GM23338 (cell line): ENCODE measurements around the gene KDM6B. TPM values are rescaled to one million over a fixed set of nuclear protein-coding genes. Genes with fewer than 3 reads are reported as not detected.

Experiments
- ATAC-seq: fragments of 200-7000 bp; cut with Tn5 transposase; 3 replicates; pipeline ENCODE4 v1.9.1; 2020
- DNase-seq: peaks from one replicate; pipeline ENCODE4 v3.0.0-alpha.2; 2015; ENCODE audit warnings: low spot score
- H2AFZ ChIP-seq: fragments of 200-600 bp; sonication (generic); 2 replicates; pipeline ENCODE4 v1.8.0; 2016; ENCODE audit warnings: antibody characterized with exemption, mild to moderate bottlenecking, moderate library complexity
- H3F3A ChIP-seq: fragments of 200-600 bp; sonication (generic); replicated peaks from 2 replicates; pipeline ENCODE4 v1.8.0; 2017; ENCODE audit warnings: antibody characterized with exemption, mixed run types, low read depth
- H3K27ac ChIP-seq: fragments of 200-600 bp; sonication (generic); 2 replicates; pipeline ENCODE4 v1.6.1; 2016; ENCODE audit warnings: low read depth
- H3K27me3 ChIP-seq: fragments of 200-600 bp; sonication (generic); 2 replicates; pipeline ENCODE4 v1.8.0; 2016; ENCODE audit warnings: mild to moderate bottlenecking, mixed run types, moderate library complexity; ENCODE audit not compliant: insufficient read depth
- H3K36me3 ChIP-seq: fragments of 200-600 bp; sonication (generic); 2 replicates; pipeline ENCODE4 v1.8.0; 2016; ENCODE audit warnings: mild to moderate bottlenecking; ENCODE audit not compliant: insufficient read depth
- H3K4me1 ChIP-seq: fragments of 200-600 bp; sonication (generic); 2 replicates; pipeline ENCODE4 v1.8.0; 2016; ENCODE audit warnings: mild to moderate bottlenecking, moderate library complexity; ENCODE audit not compliant: insufficient read depth
- H3K4me2 ChIP-seq: fragments of 200-600 bp; sonication (generic); 2 replicates; pipeline ENCODE4 v1.7.1; 2017; ENCODE audit warnings: mixed run types
- H3K4me3 ChIP-seq: fragments of 200-600 bp; sonication (generic); 2 replicates; pipeline ENCODE4 v1.6.1; 2016; ENCODE audit warnings: mixed run types
- H3K79me2 ChIP-seq: fragments of 200-600 bp; sonication (generic); replicated peaks from 2 replicates; pipeline ENCODE4 v1.8.0; 2017; ENCODE audit warnings: mild to moderate bottlenecking; ENCODE audit not compliant: insufficient read depth
- H3K9me2 ChIP-seq: fragments of 200-600 bp; sonication (generic); 2 replicates; pipeline ENCODE4 v1.8.0; 2017; ENCODE audit not compliant: insufficient read depth
- H4K20me1 ChIP-seq: fragments of 200-600 bp; sonication (generic); replicated peaks from 2 replicates; pipeline ENCODE4 v1.8.0; 2017; ENCODE audit warnings: mild to moderate bottlenecking; ENCODE audit not compliant: insufficient read depth
- H3K27ac Mint-ChIP-seq: 2 replicates; pipeline ENCODE4 v1.8.0; 2020; ENCODE audit warnings: inconsistent platforms, mild to moderate bottlenecking, moderate library complexity, mixed read lengths
- H3K27me3 Mint-ChIP-seq: 3 replicates; pipeline ENCODE4 v1.8.0; 2022; ENCODE audit warnings: low read depth, mild to moderate bottlenecking, moderate library complexity, mixed read lengths, inconsistent platforms; ENCODE audit not compliant: insufficient read depth, poor library complexity
- H3K36me3 Mint-ChIP-seq: 3 replicates; pipeline ENCODE4 v1.8.0; 2021; ENCODE audit warnings: low read depth, mild to moderate bottlenecking, inconsistent platforms, moderate library complexity, mixed read lengths
- H3K4me1 Mint-ChIP-seq: 3 replicates; pipeline ENCODE4 v1.8.0; 2020; ENCODE audit warnings: mild to moderate bottlenecking, inconsistent platforms, mixed read lengths
- H3K4me3 Mint-ChIP-seq: 3 replicates; pipeline ENCODE4 v1.8.0; 2021; ENCODE audit warnings: moderate library complexity, mild to moderate bottlenecking, inconsistent platforms, mixed read lengths
- H3K9me3 Mint-ChIP-seq: 3 replicates; pipeline ENCODE4 v1.8.0; 2020; ENCODE audit warnings: moderate library complexity, mild to moderate bottlenecking, inconsistent platforms, mixed read lengths
- CREB1 ChIP-seq: fragments of 250-450 bp; sonication (Bioruptor Pico); IDR thresholded peaks from 2 replicates; pipeline ENCODE4 v1.5.0; 2020; ENCODE audit warnings: low read depth, mild to moderate bottlenecking, moderate library complexity
- EZH2 ChIP-seq: fragments of 200-600 bp; sonication (generic); IDR thresholded peaks from one replicate; pipeline ENCODE4 v1.8.0; 2017; ENCODE audit warnings: antibody characterized with exemption, mild to moderate bottlenecking, low read depth; ENCODE audit not compliant: unreplicated experiment
- EZH2phosphoT487 ChIP-seq: fragments of 200-600 bp; sonication (generic); IDR thresholded peaks from one replicate; pipeline ENCODE4 v1.8.1; 2018; ENCODE audit warnings: antibody characterized with exemption; ENCODE audit not compliant: unreplicated experiment
- JUNB ChIP-seq: IDR thresholded peaks from one replicate; pipeline ENCODE4 v1.6.1; 2016; ENCODE audit warnings: antibody characterized with exemption; ENCODE audit not compliant: unreplicated experiment
- NANOG ChIP-seq: IDR thresholded peaks from 2 replicates; pipeline ENCODE4 v1.6.1; 2016; ENCODE audit warnings: antibody characterized with exemption, borderline replicate concordance
- POLR2AphosphoS5 ChIP-seq: IDR thresholded peaks from 2 replicates; pipeline ENCODE4 v1.6.1; 2016; ENCODE audit warnings: antibody characterized with exemption, low read depth
- STAT1 ChIP-seq: IDR thresholded peaks from one replicate; pipeline ENCODE4 v1.6.1; 2016; ENCODE audit warnings: antibody characterized with exemption; ENCODE audit not compliant: unreplicated experiment
- ZNF114 ChIP-seq: fragments of 250-450 bp; sonication (Bioruptor Pico); IDR thresholded peaks from 2 replicates; pipeline ENCODE4 v1.5.0; 2020; ENCODE audit warnings: mild to moderate bottlenecking, moderate library complexity
- ZNF331 ChIP-seq: fragments of 250-450 bp; sonication (Bioruptor Pico); IDR thresholded peaks from 2 replicates; pipeline ENCODE4 v1.5.0; 2020; ENCODE audit warnings: low read depth, mild to moderate bottlenecking, moderate library complexity
- polyA plus RNA-seq: library from polyadenylated mRNA; unstranded; fragments of >200 nt; fragmentation: Nextera tagmentation; extraction: Ambion mirVana; gene quantifications from 2 replicates; pipeline ENCODE4 v1.2.1, GENCODE V29; 2016
- total RNA-seq: library from RNA; depleted of rRNA; stranded (reverse); fragments of >200 nt; shearing (Covaris generic); gene quantifications from 2 replicates; pipeline ENCODE4 v1.2.3, GENCODE V29; 2014
- TF ChIP-seq, protein P1 (sequence below): IDR thresholded peaks from 2 replicates; pipeline ENCODE4 v1.6.1; 2016; ENCODE audit warnings: antibody characterized with exemption
- TF ChIP-seq, protein P2 (sequence below), 2 experiments: fragments of 200-600 bp in 1 of 2; sonication (generic) in 1 of 2; conservative IDR thresholded peaks; 2 replicates each; pipeline versions ENCODE4 v1.5.1 to v1.6.1; 2016 to 2017; ENCODE audit warnings: antibody characterized with exemption in 2 of 2, low read depth in 2 of 2, mild to moderate bottlenecking in 2 of 2, moderate library complexity in 1 of 2
- TF ChIP-seq, protein P3 (sequence below): fragments of 250-450 bp; sonication (Bioruptor Pico); IDR thresholded peaks from 2 replicates; pipeline ENCODE4 v1.5.0; 2020; ENCODE audit warnings: mild to moderate bottlenecking, moderate library complexity
- TF ChIP-seq, protein P4 (sequence below): IDR thresholded peaks from one replicate; pipeline ENCODE4 v1.6.1; 2018; ENCODE audit warnings: antibody characterized with exemption; ENCODE audit not compliant: unreplicated experiment

The KDM6B gene
- total and polyA plus RNA-seq, 2 experiments from 2014 or later: 1.1 to 1.4 TPM

DNA sequence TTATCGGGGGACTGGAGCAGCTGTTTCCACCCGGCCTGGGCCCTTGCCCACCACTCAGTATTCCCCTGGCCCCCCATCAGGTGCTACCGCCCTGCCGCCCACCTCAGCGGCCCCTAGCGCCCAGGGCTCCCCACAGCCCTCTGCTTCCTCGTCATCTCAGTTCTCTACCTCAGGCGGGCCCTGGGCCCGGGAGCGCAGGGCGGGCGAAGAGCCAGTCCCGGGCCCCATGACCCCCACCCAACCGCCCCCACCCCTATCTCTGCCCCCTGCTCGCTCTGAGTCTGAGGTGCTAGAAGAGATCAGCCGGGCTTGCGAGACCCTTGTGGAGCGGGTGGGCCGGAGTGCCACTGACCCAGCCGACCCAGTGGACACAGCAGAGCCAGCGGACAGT lies 14.7 kb downstream of the KDM6B start:
- H3K27ac Mint-ChIP-seq: no peak overlapping the region
- Histone ChIP-seq H3K9me2 (no peaks in the 10 kb centered on the region), H3K27ac (no peak overlapping the region), H3K79me2 (no peaks in the 10 kb centered on the region), H2AFZ (no peak overlapping the region), H3K36me3 (no peaks in the 10 kb centered on the region), H4K20me1 (no peaks in the 10 kb centered on the region; the same call in 1 of the 2 replicates), H3K4me3 (no peak overlapping the region), H3F3A (0 out of 2 replicates have a peak, but pooled peaks cover 7% of the 10 kb centered on the region), H3K27me3 (peaks cover 83% of the 10 kb centered on the region), H3K4me1 (peaks cover 13% of the 10 kb centered on the region; the same call in 1 of the 2 replicates), H3K4me2 (no peak overlapping the region)
- ATAC-seq (no peak), DNase-seq (no peak)
- H3K27me3 Mint-ChIP-seq: peaks cover 40% of the 10 kb centered on the region
- H3K4me1 Mint-ChIP-seq: peaks cover 23% of the 10 kb centered on the region
- no peak overlapping the region for H3K4me3 Mint-ChIP-seq
- no peaks in the 10 kb centered on the region; the same call in 2 of the 3 replicates for H3K9me3 Mint-ChIP-seq
- TF ChIP-seq ZNF331 (CRISPR knock-in tag) (no peak), ZNF114 (CRISPR knock-in tag) (no peak), POLR2AphosphoS5 (no peak), CREB1 (CRISPR knock-in tag) (no peak), JUNB (no peak), STAT1 (no peak), NANOG (no peak), EZH2phosphoT487 (no peak), EZH2 (no peak)
- TF ChIP-seq, protein P1, sequence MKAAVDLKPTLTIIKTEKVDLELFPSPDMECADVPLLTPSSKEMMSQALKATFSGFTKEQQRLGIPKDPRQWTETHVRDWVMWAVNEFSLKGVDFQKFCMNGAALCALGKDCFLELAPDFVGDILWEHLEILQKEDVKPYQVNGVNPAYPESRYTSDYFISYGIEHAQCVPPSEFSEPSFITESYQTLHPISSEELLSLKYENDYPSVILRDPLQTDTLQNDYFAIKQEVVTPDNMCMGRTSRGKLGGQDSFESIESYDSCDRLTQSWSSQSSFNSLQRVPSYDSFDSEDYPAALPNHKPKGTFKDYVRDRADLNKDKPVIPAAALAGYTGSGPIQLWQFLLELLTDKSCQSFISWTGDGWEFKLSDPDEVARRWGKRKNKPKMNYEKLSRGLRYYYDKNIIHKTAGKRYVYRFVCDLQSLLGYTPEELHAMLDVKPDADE: no peak
- TF ChIP-seq, protein P2, sequence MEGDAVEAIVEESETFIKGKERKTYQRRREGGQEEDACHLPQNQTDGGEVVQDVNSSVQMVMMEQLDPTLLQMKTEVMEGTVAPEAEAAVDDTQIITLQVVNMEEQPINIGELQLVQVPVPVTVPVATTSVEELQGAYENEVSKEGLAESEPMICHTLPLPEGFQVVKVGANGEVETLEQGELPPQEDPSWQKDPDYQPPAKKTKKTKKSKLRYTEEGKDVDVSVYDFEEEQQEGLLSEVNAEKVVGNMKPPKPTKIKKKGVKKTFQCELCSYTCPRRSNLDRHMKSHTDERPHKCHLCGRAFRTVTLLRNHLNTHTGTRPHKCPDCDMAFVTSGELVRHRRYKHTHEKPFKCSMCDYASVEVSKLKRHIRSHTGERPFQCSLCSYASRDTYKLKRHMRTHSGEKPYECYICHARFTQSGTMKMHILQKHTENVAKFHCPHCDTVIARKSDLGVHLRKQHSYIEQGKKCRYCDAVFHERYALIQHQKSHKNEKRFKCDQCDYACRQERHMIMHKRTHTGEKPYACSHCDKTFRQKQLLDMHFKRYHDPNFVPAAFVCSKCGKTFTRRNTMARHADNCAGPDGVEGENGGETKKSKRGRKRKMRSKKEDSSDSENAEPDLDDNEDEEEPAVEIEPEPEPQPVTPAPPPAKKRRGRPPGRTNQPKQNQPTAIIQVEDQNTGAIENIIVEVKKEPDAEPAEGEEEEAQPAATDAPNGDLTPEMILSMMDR (conservative IDR thresholded peaks at IDR 0.05; ENCODE audit: low read depth in 2 of 2): no peak
- TF ChIP-seq, protein P3, sequence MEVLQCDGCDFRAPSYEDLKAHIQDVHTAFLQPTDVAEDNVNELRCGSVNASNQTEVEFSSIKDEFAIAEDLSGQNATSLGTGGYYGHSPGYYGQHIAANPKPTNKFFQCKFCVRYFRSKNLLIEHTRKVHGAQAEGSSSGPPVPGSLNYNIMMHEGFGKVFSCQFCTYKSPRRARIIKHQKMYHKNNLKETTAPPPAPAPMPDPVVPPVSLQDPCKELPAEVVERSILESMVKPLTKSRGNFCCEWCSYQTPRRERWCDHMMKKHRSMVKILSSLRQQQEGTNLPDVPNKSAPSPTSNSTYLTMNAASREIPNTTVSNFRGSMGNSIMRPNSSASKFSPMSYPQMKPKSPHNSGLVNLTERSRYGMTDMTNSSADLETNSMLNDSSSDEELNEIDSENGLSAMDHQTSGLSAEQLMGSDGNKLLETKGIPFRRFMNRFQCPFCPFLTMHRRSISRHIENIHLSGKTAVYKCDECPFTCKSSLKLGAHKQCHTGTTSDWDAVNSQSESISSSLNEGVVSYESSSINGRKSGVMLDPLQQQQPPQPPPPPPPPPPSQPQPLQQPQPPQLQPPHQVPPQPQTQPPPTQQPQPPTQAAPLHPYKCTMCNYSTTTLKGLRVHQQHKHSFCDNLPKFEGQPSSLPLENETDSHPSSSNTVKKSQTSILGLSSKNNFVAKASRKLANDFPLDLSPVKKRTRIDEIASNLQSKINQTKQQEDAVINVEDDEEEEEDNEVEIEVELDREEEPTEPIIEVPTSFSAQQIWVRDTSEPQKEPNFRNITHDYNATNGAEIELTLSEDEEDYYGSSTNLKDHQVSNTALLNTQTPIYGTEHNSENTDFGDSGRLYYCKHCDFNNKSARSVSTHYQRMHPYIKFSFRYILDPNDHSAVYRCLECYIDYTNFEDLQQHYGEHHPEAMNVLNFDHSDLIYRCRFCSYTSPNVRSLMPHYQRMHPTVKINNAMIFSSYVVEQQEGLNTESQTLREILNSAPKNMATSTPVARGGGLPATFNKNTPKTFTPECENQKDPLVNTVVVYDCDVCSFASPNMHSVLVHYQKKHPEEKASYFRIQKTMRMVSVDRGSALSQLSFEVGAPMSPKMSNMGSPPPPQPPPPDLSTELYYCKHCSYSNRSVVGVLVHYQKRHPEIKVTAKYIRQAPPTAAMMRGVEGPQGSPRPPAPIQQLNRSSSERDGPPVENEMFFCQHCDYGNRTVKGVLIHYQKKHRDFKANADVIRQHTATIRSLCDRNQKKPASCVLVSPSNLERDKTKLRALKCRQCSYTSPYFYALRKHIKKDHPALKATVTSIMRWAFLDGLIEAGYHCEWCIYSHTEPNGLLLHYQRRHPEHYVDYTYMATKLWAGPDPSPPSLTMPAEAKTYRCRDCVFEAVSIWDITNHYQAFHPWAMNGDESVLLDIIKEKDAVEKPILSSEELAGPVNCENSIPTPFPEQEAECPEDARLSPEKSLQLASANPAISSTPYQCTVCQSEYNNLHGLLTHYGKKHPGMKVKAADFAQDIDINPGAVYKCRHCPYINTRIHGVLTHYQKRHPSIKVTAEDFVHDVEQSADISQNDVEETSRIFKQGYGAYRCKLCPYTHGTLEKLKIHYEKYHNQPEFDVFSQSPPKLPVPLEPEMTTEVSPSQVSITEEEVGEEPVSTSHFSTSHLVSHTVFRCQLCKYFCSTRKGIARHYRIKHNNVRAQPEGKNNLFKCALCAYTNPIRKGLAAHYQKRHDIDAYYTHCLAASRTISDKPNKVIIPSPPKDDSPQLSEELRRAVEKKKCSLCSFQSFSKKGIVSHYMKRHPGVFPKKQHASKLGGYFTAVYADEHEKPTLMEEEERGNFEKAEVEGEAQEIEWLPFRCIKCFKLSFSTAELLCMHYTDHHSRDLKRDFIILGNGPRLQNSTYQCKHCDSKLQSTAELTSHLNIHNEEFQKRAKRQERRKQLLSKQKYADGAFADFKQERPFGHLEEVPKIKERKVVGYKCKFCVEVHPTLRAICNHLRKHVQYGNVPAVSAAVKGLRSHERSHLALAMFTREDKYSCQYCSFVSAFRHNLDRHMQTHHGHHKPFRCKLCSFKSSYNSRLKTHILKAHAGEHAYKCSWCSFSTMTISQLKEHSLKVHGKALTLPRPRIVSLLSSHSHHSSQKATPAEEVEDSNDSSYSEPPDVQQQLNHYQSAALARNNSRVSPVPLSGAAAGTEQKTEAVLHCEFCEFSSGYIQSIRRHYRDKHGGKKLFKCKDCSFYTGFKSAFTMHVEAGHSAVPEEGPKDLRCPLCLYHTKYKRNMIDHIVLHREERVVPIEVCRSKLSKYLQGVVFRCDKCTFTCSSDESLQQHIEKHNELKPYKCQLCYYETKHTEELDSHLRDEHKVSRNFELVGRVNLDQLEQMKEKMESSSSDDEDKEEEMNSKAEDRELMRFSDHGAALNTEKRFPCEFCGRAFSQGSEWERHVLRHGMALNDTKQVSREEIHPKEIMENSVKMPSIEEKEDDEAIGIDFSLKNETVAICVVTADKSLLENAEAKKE: no peak
- TF ChIP-seq, protein P4, sequence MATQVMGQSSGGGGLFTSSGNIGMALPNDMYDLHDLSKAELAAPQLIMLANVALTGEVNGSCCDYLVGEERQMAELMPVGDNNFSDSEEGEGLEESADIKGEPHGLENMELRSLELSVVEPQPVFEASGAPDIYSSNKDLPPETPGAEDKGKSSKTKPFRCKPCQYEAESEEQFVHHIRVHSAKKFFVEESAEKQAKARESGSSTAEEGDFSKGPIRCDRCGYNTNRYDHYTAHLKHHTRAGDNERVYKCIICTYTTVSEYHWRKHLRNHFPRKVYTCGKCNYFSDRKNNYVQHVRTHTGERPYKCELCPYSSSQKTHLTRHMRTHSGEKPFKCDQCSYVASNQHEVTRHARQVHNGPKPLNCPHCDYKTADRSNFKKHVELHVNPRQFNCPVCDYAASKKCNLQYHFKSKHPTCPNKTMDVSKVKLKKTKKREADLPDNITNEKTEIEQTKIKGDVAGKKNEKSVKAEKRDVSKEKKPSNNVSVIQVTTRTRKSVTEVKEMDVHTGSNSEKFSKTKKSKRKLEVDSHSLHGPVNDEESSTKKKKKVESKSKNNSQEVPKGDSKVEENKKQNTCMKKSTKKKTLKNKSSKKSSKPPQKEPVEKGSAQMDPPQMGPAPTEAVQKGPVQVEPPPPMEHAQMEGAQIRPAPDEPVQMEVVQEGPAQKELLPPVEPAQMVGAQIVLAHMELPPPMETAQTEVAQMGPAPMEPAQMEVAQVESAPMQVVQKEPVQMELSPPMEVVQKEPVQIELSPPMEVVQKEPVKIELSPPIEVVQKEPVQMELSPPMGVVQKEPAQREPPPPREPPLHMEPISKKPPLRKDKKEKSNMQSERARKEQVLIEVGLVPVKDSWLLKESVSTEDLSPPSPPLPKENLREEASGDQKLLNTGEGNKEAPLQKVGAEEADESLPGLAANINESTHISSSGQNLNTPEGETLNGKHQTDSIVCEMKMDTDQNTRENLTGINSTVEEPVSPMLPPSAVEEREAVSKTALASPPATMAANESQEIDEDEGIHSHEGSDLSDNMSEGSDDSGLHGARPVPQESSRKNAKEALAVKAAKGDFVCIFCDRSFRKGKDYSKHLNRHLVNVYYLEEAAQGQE: no peak
- H3K36me3 Mint-ChIP-seq: no peaks in the 10 kb centered on the region; the same call in 2 of the 3 replicates
